H9 (cell line): ENCODE results near the gene ALG8. TPM values are rescaled to one million over a fixed set of nuclear protein-coding genes. Genes with fewer than 3 reads are reported as not detected.

Source experiments
- DNase-seq: peaks from one replicate; pipeline ENCODE4 v3.0.0-alpha.2; 2017
- H2AFZ ChIP-seq: one replicate; pipeline ENCODE4 v1.6.1; 2013; ENCODE audit warnings: mild to moderate bottlenecking, low read length, control low read depth, moderate library complexity
- H2AK5ac ChIP-seq: 2 replicates; pipeline ENCODE4 v1.6.1; 2013; ENCODE audit warnings: low read length, control low read depth, mixed read lengths; ENCODE audit not compliant: insufficient read length
- H2BK120ac ChIP-seq: one replicate; pipeline ENCODE4 v1.6.1; 2013; ENCODE audit warnings: low read depth, mild to moderate bottlenecking, low read length, control low read depth, inconsistent platforms; ENCODE audit not compliant: poor library complexity, severe bottlenecking
- H2BK12ac ChIP-seq: 2 replicates; pipeline ENCODE4 v1.6.1; 2013; ENCODE audit warnings: low read length, control low read depth, mixed read lengths, low read depth; ENCODE audit not compliant: insufficient read length
- H2BK15ac ChIP-seq: 2 replicates; pipeline ENCODE4 v1.6.1; 2013; ENCODE audit warnings: low read depth, low read length, control low read depth
- H2BK20ac ChIP-seq: one replicate; pipeline ENCODE4 v1.6.1; 2013; ENCODE audit warnings: low read depth, mild to moderate bottlenecking, low read length, control low read depth, inconsistent platforms; ENCODE audit not compliant: poor library complexity, severe bottlenecking
- H2BK5ac ChIP-seq: 2 replicates; pipeline ENCODE4 v1.6.1; 2013; ENCODE audit warnings: low read length, control low read depth, mixed read lengths; ENCODE audit not compliant: insufficient read length
- H3K14ac ChIP-seq: 2 replicates; pipeline ENCODE4 v1.6.1; 2013; ENCODE audit warnings: low read length, control low read depth; ENCODE audit not compliant: insufficient read depth
- H3K18ac ChIP-seq: 2 replicates; pipeline ENCODE4 v1.6.1; 2013; ENCODE audit warnings: low read depth, mild to moderate bottlenecking, mixed read lengths, low read length, control low read depth; ENCODE audit not compliant: insufficient read length
- H3K23ac ChIP-seq: 2 replicates; pipeline ENCODE4 v1.6.1; 2013; ENCODE audit warnings: low read length, control low read depth, mixed read lengths, low read depth; ENCODE audit not compliant: insufficient read length
- H3K23me2 ChIP-seq: 2 replicates; pipeline ENCODE4 v1.6.1; 2013; ENCODE audit warnings: low read depth, mild to moderate bottlenecking, mixed read lengths, low read length, control low read depth; ENCODE audit not compliant: insufficient read length, poor library complexity, severe bottlenecking
- H3K27ac ChIP-seq: 2 replicates; pipeline ENCODE4 v1.5.1; 2013; ENCODE audit warnings: low read length, control low read depth, mixed read lengths, low read depth; ENCODE audit not compliant: insufficient read length
- H3K27me3 ChIP-seq: 2 replicates; pipeline ENCODE4 v1.6.1; 2013; ENCODE audit warnings: low read length, control low read depth, inconsistent platforms; ENCODE audit not compliant: insufficient read depth
- H3K4ac ChIP-seq: 2 replicates; pipeline ENCODE4 v1.6.1; 2013; ENCODE audit warnings: low read depth, mild to moderate bottlenecking, control low read depth, inconsistent platforms, low read length, moderate library complexity
- H3K4me1 ChIP-seq: 2 replicates; pipeline ENCODE4 v1.6.1; 2013; ENCODE audit warnings: low read length, control low read depth, inconsistent platforms; ENCODE audit not compliant: insufficient read depth
- H3K4me2 ChIP-seq: 2 replicates; pipeline ENCODE4 v1.6.1; 2013; ENCODE audit warnings: low read length, control low read depth, mixed read lengths; ENCODE audit not compliant: insufficient read length, insufficient read depth
- H3K56ac ChIP-seq: 2 replicates; pipeline ENCODE4 v1.6.1; 2013; ENCODE audit warnings: low read depth, mild to moderate bottlenecking, mixed read lengths, low read length, control low read depth; ENCODE audit not compliant: insufficient read length
- H3K79me1 ChIP-seq: 2 replicates; pipeline ENCODE4 v1.6.1; 2013; ENCODE audit warnings: low read depth, mild to moderate bottlenecking, moderate library complexity, low read length, control low read depth, inconsistent platforms; ENCODE audit not compliant: insufficient read depth, poor library complexity, severe bottlenecking
- H3K79me2 ChIP-seq: 2 replicates; pipeline ENCODE4 v1.6.1; 2013; ENCODE audit warnings: low read length, control low read depth, inconsistent platforms; ENCODE audit not compliant: insufficient read depth
- H3K9ac ChIP-seq: 2 replicates; pipeline ENCODE4 v1.6.1; 2013; ENCODE audit warnings: low read length, control low read depth, mixed read lengths; ENCODE audit not compliant: insufficient read length; ENCODE audit errors: extremely low read depth
- H3K9me3 ChIP-seq: one replicate; pipeline ENCODE4 v1.6.1; 2013; ENCODE audit warnings: low read depth, low read length, inconsistent platforms; ENCODE audit not compliant: control insufficient read depth
- H3T11ph ChIP-seq: one replicate; pipeline ENCODE4 v1.6.1; 2013; ENCODE audit warnings: mild to moderate bottlenecking, low read length, control low read depth, inconsistent platforms
- H4K20me1 ChIP-seq: one replicate; pipeline ENCODE4 v1.6.1; 2013; ENCODE audit not compliant: control insufficient read depth, insufficient read length, insufficient read depth
- H4K5ac ChIP-seq: 2 replicates; pipeline ENCODE4 v1.6.1; 2013; ENCODE audit warnings: low read depth, mild to moderate bottlenecking, mixed read lengths, low read length, control low read depth; ENCODE audit not compliant: insufficient read length
- H4K8ac ChIP-seq: replicated peaks from 2 replicates; pipeline ENCODE4 v1.6.1; 2013; ENCODE audit warnings: low read length, control low read depth, mixed read lengths, low read depth; ENCODE audit not compliant: insufficient read length
- H4K91ac ChIP-seq: 2 replicates; pipeline ENCODE4 v1.6.1; 2013; ENCODE audit warnings: low read depth, mild to moderate bottlenecking, moderate library complexity, mixed read lengths, low read length, control low read depth; ENCODE audit not compliant: insufficient read length
- H3K27ac Mint-ChIP-seq, 3 experiments: 2 replicates in 2 of 3; 3 replicates in 1 of 3; pipeline ENCODE4 v1.8.0; 2020 to 2021; ENCODE audit warnings: mixed read lengths in 3 of 3, mild to moderate bottlenecking in 1 of 3, moderate library complexity in 1 of 3
- H3K27me3 Mint-ChIP-seq: 2 replicates; pipeline ENCODE4 v1.8.0; 2021; ENCODE audit warnings: low read depth, mild to moderate bottlenecking, moderate library complexity, mixed read lengths
- H3K36me3 Mint-ChIP-seq, 3 experiments: 2 replicates in 2 of 3; 3 replicates in 1 of 3; pipeline ENCODE4 v1.8.0; 2020 to 2021; ENCODE audit warnings: low read depth in 3 of 3, mixed read lengths in 3 of 3; ENCODE audit not compliant: insufficient read depth in 1 of 3
- H3K4me1 Mint-ChIP-seq, 2 experiments: 2 replicates each; pipeline ENCODE4 v1.8.0; 2020; ENCODE audit warnings: mixed read lengths in 2 of 2
- H3K4me3 Mint-ChIP-seq, 2 experiments: 2 replicates in 1 of 2; 3 replicates in 1 of 2; pipeline ENCODE4 v1.8.0; 2020 to 2021; ENCODE audit warnings: mild to moderate bottlenecking in 2 of 2, mixed read lengths in 2 of 2, moderate library complexity in 1 of 2
- H3K9me3 Mint-ChIP-seq, 2 experiments: 2 replicates in 1 of 2; 3 replicates in 1 of 2; pipeline ENCODE4 v1.8.0; 2020; ENCODE audit warnings: mild to moderate bottlenecking in 2 of 2, mixed read lengths in 2 of 2, moderate library complexity in 1 of 2
- CTCF ChIP-seq: fragments of 200-600 bp; sonication (generic); conservative IDR thresholded peaks from 3 replicates; pipeline ENCODE4 v1.8.0; 2021; ENCODE audit warnings: antibody characterized with exemption, mild to moderate bottlenecking
- WGBS: extraction: QIAGEN DNeasy Blood & Tissue Kit; methylation state at CpG from one replicate; pipeline ENCODE4 v1.1.7; 2013; ENCODE audit warnings: missing lambda C conversion rate, low lambda C conversion rate, mixed read lengths; ENCODE audit not compliant: insufficient read length; ENCODE audit errors: extremely low coverage; 5-methylcytosine and 5-hydroxymethylcytosine counted together
- total RNA-seq: library from RNA; stranded (reverse); gene quantifications from 2 replicates; pipeline ENCODE4 v1.2.1, GENCODE V29; 2021

Gene ALG8
- total RNA-seq, 1 experiment from 2014 or later, result 77.5 TPM

DNA sequence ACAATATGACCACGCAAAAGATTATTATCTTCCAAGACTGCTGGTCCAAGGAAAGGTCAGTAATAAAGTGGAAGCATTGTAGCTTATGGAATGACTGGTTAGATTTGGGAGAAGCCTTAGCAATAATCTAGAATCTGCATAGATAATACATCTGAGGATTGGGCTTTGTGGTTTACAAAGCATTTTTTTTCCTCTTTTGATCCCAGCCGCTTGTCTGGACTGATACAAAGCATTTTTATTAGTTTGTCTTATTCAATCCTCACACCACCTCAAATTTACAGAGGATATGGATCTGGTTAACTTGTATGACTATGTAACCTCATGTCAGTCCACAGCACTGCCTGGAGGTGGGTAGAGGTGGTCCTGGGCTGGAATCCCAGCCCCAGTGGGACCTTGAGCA, 76.8 kb downstream of the ALG8 start:
- Histone ChIP-seq H4K20me1 (no peaks in the 10 kb centered on the region), H4K8ac (no peak overlapping the region), H3K9me3 (no peaks in the 10 kb centered on the region), H2AFZ (no peak overlapping the region), H3K23me2 (no peaks in the 10 kb centered on the region), H3K18ac (no peak overlapping the region), H3K23ac (no peak overlapping the region), H3K27me3 (no peaks in the 10 kb centered on the region), H3K56ac (no peak overlapping the region), H4K5ac (no peak overlapping the region), H3K4ac (no peak overlapping the region), H4K91ac (no peak overlapping the region), H3K4me1 (no peaks in the 10 kb centered on the region), H3K4me2 (no peak overlapping the region), H3K79me1 (no peaks in the 10 kb centered on the region), H2BK15ac (no peak overlapping the region), H3K79me2 (no peaks in the 10 kb centered on the region), H2BK5ac (no peak overlapping the region), H2BK12ac (no peak overlapping the region), H3T11ph (no peak overlapping the region), H3K27ac (no peak overlapping the region), H2BK120ac (no peak overlapping the region), H2AK5ac (no peak overlapping the region), H3K9ac (no peak overlapping the region), H2BK20ac (no peak overlapping the region), H3K14ac (no peak overlapping the region)
- no peaks in the 10 kb centered on the region for H3K4me1 Mint-ChIP-seq
- no peak for DNase-seq
- no peak overlapping the region for H3K27ac Mint-ChIP-seq
- peaks cover 6 to 10% (median 6%) of the 10 kb centered on the region in 3 experiments; a peak in 6 of 7 replicates for H3K36me3 Mint-ChIP-seq
- TF ChIP-seq CTCF, result no peak
- WGBS, result no CpG with 5 or more reads among the region's 2 CpGs
- H3K9me3 Mint-ChIP-seq, result no peaks in the 10 kb centered on the region
- no peak overlapping the region for H3K4me3 Mint-ChIP-seq
- no peaks in the 10 kb centered on the region for H3K27me3 Mint-ChIP-seq
